NCI-H774 (cell line): Measurements from ENCODE around the gene BICC1.
"Not testable (repeated sequence)": the region's sequence is repeated elsewhere in the genome, so short reads cannot be mapped to it uniquely, and the experiment has no call there.

Experiments used
- DNase-seq: peaks from one replicate; lab custom pipeline; 2025; lab: John Stamatoyannopoulos, UW

The BICC1 gene

DNA sequence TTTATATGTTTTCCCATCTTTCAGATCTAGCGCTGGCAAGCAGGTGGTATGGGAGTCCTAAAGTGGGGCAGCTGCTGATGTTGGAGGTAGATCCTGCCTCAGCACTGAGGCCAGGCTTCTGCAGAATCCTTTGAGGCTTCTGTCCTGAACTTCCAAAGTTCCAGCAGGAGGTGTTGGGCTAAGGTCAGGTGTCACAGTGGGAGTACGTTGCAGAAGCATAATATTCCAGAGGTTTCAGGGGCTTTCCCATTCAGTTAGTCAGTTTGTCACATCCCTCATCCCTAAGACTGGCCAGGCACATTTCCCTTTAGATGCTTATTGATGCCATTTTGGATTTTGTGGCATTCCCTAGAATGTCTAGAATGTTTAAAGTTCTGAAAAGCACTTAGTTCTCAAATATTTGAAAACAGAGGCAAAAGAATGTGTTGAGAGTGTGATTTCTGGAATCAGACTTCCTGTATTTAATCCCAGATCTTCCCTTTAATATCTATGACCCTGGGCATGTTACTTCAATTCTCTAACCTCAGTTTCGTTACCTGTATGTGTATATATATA is 344.7 kb downstream of the BICC1 start:
- DNase-seq = no peak

DNA sequence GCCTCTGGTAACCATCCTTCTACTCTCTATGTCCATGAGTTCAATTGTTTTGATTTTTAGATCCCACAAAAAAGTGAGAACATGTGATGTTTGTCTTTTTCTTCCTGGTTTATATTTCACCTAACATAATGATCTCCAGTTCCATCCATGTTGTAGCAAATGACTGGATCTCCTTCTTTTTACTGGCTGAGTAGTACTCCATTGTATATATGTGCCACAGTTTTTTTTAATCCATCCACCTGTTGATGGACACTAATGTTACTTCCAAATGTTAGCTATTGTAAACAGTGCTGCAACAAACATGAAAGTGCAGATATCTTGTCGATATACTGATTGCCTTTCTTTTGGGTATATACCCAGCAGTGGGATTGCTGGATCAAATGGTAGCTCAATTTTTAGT is 345.5 kb downstream of the BICC1 start:
- not testable (repeated sequence) for DNase-seq

DNA sequence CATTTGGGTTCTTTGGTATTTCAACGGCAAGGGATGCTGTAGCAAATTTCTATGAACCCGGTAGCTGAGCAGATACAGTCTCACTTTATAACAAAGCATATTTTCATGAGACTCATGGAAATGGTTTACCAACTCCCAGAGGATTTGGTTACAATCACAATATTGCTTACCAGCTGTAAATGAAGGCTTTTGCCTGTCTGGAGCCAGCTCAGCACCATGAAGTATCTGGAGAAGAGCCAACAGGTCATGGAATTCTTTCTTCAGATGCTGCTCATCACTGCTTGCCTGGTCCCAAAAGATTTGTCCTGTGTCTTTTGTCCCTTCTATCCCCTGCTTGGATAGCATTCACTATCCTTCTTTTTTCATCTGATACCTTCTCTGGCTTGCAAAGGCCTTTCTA is 346.9 kb downstream of the BICC1 start:
- DNase-seq = no peak

DNA sequence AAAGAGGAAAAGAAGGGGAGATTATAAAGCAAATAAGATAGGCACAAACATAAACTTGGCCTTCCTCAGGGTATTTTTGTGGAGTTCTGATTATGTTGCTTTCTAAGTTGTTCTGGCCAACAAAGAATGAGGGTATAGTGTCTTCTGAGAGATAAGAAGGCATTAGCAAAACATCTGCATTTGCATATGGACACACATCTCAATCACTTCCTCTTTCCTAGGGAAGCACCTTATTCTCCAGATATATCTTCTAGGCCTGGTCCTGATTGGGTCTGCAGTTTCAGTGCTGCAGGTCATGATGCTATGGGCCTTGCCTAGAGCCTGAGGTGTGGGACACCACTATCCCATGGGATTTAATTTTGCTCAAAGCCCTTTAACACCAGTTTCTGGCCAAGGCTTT is 355.0 kb downstream of the BICC1 start:
- DNase-seq = no peak

DNA sequence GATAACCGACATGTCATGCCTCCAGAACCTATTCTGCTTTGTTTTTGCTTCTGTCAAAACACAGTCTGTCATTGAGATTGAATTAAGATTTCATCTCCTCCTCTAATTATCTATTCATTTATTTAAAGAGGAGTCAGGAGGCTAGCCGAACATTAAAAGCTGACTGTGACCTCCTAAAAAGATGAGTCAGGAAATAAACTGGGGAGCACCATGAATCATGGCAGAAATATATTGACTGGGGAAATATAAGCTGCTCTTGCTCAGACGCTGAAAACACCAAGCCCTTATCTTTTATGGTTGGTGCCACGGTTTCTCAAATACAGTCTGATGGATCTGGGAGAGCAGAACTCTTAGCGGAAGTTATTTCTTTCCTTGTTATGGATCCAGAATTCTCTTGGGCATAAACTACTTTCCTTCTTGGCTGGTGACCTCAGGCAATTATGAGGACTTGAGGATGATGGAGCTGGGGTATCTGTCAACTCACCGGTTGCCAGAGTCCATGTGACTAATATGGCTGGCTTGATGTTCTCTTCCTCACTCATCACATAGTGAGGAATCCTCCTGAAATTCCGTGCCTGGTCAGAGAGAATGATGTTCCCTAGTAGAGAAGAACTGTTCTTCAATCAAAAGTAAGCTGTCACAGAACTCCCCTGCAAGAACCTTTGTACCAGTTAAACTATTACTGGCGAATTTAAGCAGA is 356.2 kb downstream of the BICC1 start:
- no peak for DNase-seq

DNA sequence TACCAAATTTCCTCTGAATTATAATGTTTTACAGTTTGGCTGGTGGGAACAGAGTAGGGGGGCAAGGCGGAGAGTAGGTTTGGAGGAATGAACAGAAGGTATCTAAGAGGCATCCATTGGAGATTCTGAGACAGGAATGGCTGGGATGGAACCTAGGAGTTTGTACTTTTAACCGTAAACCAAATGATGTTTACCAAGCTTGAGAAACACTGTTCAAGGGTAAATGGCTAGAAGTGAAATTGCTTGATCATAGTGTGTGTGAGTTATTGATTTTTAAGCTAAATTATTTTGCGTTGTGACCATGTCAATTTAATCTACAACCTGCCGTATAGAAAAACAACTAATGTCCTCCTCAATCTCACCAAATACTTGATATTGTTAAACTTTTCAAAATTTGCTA is 357.4 kb downstream of the BICC1 start:
- DNase-seq = no peak

DNA sequence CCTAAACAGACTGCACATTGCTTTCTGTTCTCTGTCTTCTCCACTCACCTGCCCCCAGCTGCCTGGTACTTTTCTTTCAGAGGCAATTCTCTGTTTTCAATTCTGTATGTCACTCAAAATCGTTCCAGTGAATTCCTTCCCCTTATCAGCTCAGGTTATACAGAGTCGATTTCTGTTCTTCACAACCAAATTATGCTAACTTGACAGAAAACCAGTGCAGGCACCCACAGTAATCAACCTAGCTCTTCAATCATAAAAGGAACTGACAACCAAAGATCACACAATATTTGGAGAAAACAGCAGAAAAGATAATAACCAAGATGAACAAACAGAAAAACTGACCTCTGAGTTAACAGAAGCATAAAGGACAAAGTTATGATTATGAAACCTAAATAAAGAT is 360.5 kb downstream of the BICC1 start:
- DNase-seq = no peak
